GM21390 (cell line): ENCODE data around the gene PARS2.

ENCODE experiments used
- ATAC-seq: cut with Tn5 transposase; IDR thresholded peaks from one replicate; pipeline ENCODE4 v1.9.1; 2021; ENCODE audit not compliant: unreplicated experiment

PARS2 gene

GRCh38 chr1:54742282-54742681, 22.0 kb downstream of the PARS2 start:
- ATAC-seq, result no peak

GRCh38 chr1:54741531-54741930, 22.8 kb downstream of the PARS2 start:
- ATAC-seq, result no peak

GRCh38 chr1:54738244-54738643, 26.1 kb downstream of the PARS2 start:
- no peak for ATAC-seq

GRCh38 chr1:54736685-54737084, 27.6 kb downstream of the PARS2 start:
- no peak for ATAC-seq

GRCh38 chr1:54728027-54728426, 36.3 kb downstream of the PARS2 start:
- no peak for ATAC-seq

- ATAC-seq, result no peak
These were observed 39.6 kb downstream of the PARS2 start for GRCh38 chr1:54724771-54725170.

- ATAC-seq, result no peak
These were observed 40.3 kb downstream of the PARS2 start for GRCh38 chr1:54723985-54724384.

- ATAC-seq, result no peak
These were observed 42.6 kb downstream of the PARS2 start for GRCh38 chr1:54721719-54722118.

- no peak for ATAC-seq
These were observed 47.9 kb downstream of the PARS2 start for GRCh38 chr1:54716299-54717047.

GRCh38 chr1:54715493-54716298, 48.6 kb downstream of the PARS2 start, which contains the start of gene TTC4:
TSS of gene TTC4 (plus strand) at chr1:54715861. CDS start at chr1:54715909, 48 bp downstream.
- peak; percentile 96 for ATAC-seq

GRCh38 chr1:54714881-54715492, 49.3 kb downstream of the PARS2 start:
- no peak for ATAC-seq

- no peak for ATAC-seq
These were observed 52.8 kb downstream of the PARS2 start for GRCh38 chr1:54711536-54711935.

GRCh38 chr1:54710841-54711240, 53.5 kb downstream of the PARS2 start:
- ATAC-seq, result no peak

GRCh38 chr1:54710434-54710833, 53.9 kb downstream of the PARS2 start:
- no peak for ATAC-seq

- no peak for ATAC-seq
These were observed 54.6 kb downstream of the PARS2 start for GRCh38 chr1:54709547-54710292.

- no peak for ATAC-seq
These were observed 55.9 kb downstream of the PARS2 start for GRCh38 chr1:54708385-54708784.
